H1 (cell line): ENCODE measurements around the gene PCP4. TPM values are rescaled to one million over a fixed set of nuclear protein-coding genes. Genes with fewer than 3 reads are reported as not detected.

Source experiments
- CTCF ChIA-PET: fragments of 300-600 bp; sonication (Branson Sonifier 250); formaldehyde crosslinking; loops from one replicate; lab custom pipeline; 2021; ENCODE audit not compliant: partially characterized antibody; lab: Charles Lee
- POLR2A ChIA-PET: fragments of 300-600 bp; sonication (Branson Sonifier 250); formaldehyde crosslinking; loops from one replicate; lab custom pipeline; 2021; ENCODE audit warnings: inconsistent platforms; ENCODE audit not compliant: partially characterized antibody; lab: Charles Lee
- DNase-seq, 2 experiments: peaks; one replicate each; pipeline versions ENCODE4 v3.0.0 to v3.0.0-alpha.2; 2010 to 2022; ENCODE audit warnings: low spot score in 2 of 2, low read depth in 1 of 2, mixed read lengths in 1 of 2
- FAIRE-seq: peaks from 2 replicates; lab custom pipeline; 2011; peaks lifted over from hg19 to GRCh38; lab: Jason Lieb, UNC
- H2AFZ ChIP-seq: 2 replicates; pipeline ENCODE4 v1.8.1; 2012; ENCODE audit warnings: low read length, inconsistent platforms
- H2AK5ac ChIP-seq: 2 replicates; pipeline ENCODE4 v1.6.1; 2013; ENCODE audit warnings: low read depth, low read length
- H2BK120ac ChIP-seq: replicated peaks from 2 replicates; pipeline ENCODE3; 2013; ENCODE audit warnings: low read depth, low read length, inconsistent platforms
- H2BK12ac ChIP-seq: 2 replicates; pipeline ENCODE4 v1.6.1; 2013; ENCODE audit warnings: low read depth, low read length
- H2BK15ac ChIP-seq: 2 replicates; pipeline ENCODE4 v1.6.1; 2013; ENCODE audit warnings: low read length
- H2BK20ac ChIP-seq: 2 replicates; pipeline ENCODE4 v1.6.1; 2013; ENCODE audit warnings: low read length
- H2BK5ac ChIP-seq: 2 replicates; pipeline ENCODE4 v1.6.1; 2013; ENCODE audit warnings: low read depth, low read length
- H3K14ac ChIP-seq: 2 replicates; pipeline ENCODE4 v1.6.1; 2013; ENCODE audit warnings: inconsistent platforms; ENCODE audit not compliant: insufficient read length
- H3K18ac ChIP-seq: 2 replicates; pipeline ENCODE4 v1.6.1; 2013; ENCODE audit warnings: low read length; ENCODE audit errors: extremely low read depth
- H3K23ac ChIP-seq: 2 replicates; pipeline ENCODE4 v1.6.1; 2013; ENCODE audit warnings: inconsistent platforms; ENCODE audit not compliant: insufficient read length
- H3K23me2 ChIP-seq: 2 replicates; pipeline ENCODE4 v1.6.1; 2013; ENCODE audit warnings: low read depth, low read length
- H3K27ac ChIP-seq: 2 replicates; pipeline ENCODE4 v1.6.1; 2011; ENCODE audit warnings: low read depth, low read length, inconsistent platforms
- H3K27me3 ChIP-seq, 4 experiments: replicated peaks in 1 of 4; 1 replicate in 1 of 4; 2 replicates in 3 of 4; pipeline versions ENCODE4 v1.6.1 to v1.8.1; 2011 to 2013; ENCODE audit warnings: low read length in 3 of 4, mild to moderate bottlenecking in 3 of 4, inconsistent platforms in 2 of 4, mixed read lengths in 2 of 4, moderate library complexity in 1 of 4; ENCODE audit not compliant: control insufficient read depth in 3 of 4, insufficient read depth in 3 of 4; ENCODE audit errors: extremely low read depth in 1 of 4
- H3K36me3 ChIP-seq, 4 experiments: 2 replicates each; pipeline versions ENCODE4 v1.6.1 to v1.8.1; 2011 to 2013; ENCODE audit warnings: mild to moderate bottlenecking in 4 of 4, low read length in 3 of 4, moderate library complexity in 2 of 4, control low read depth in 1 of 4, inconsistent platforms in 1 of 4; ENCODE audit not compliant: insufficient read depth in 4 of 4, control insufficient read depth in 2 of 4
- H3K4ac ChIP-seq: replicated peaks from 2 replicates; pipeline ENCODE3; 2013; ENCODE audit warnings: low read length, low read depth, mixed read lengths, inconsistent platforms; ENCODE audit not compliant: insufficient read length
- H3K4me1 ChIP-seq, 4 experiments: replicated peaks in 1 of 4; 1 replicate in 1 of 4; 2 replicates in 3 of 4; pipeline versions ENCODE4 v1.6.1 to v1.8.1; 2011 to 2013; ENCODE audit warnings: low read length in 3 of 4, inconsistent platforms in 2 of 4, mixed read lengths in 1 of 4; ENCODE audit not compliant: insufficient read depth in 4 of 4, control insufficient read depth in 3 of 4
- H3K4me2 ChIP-seq, 2 experiments: 2 replicates each; pipeline versions ENCODE4 v1.6.1 to v1.8.1; 2011 to 2013; ENCODE audit warnings: low read depth in 2 of 2, low read length in 2 of 2, control low read depth in 1 of 2, inconsistent platforms in 1 of 2, mild to moderate bottlenecking in 1 of 2; ENCODE audit not compliant: insufficient read depth in 1 of 2
- H3K4me3 ChIP-seq, 4 experiments: fragments of 200-600, 300-600 bp in 1 of 4; sonication (generic), shearing (Covaris generic), sonication (Bioruptor Twin) in 1 of 4; 2 replicates each; pipeline versions ENCODE4 v1.5.1 to v1.8.1; 2011 to 2016; ENCODE audit warnings: low read length in 4 of 4, low read depth in 3 of 4, control low read depth in 2 of 4, inconsistent platforms in 2 of 4, mild to moderate bottlenecking in 2 of 4, mixed read lengths in 1 of 4, moderate library complexity in 1 of 4; ENCODE audit not compliant: insufficient read depth in 2 of 4; ENCODE audit errors: extremely low read depth in 1 of 4
- H3K56ac ChIP-seq: replicated peaks from 2 replicates; pipeline ENCODE3; 2013; ENCODE audit warnings: low read depth, mild to moderate bottlenecking, mixed read lengths, low read length, inconsistent platforms; ENCODE audit not compliant: insufficient read length
- H3K79me1 ChIP-seq: 2 replicates; pipeline ENCODE4 v1.6.1; 2013; ENCODE audit warnings: low read depth, low read length, control low read depth
- H3K79me2 ChIP-seq, 2 experiments: 2 replicates each; pipeline versions ENCODE4 v1.6.1 to v1.8.1; 2012 to 2013; ENCODE audit warnings: low read length in 2 of 2, mild to moderate bottlenecking in 2 of 2, inconsistent platforms in 1 of 2; ENCODE audit not compliant: insufficient read depth in 2 of 2, control insufficient read depth in 1 of 2
- H3K9ac ChIP-seq, 4 experiments: replicated peaks in 1 of 4; 1 replicate in 1 of 4; 2 replicates in 3 of 4; pipeline versions ENCODE4 v1.6.1 to v1.8.1; 2011 to 2013; ENCODE audit warnings: low read depth in 3 of 4, low read length in 3 of 4, control low read depth in 2 of 4, mild to moderate bottlenecking in 2 of 4, moderate library complexity in 2 of 4, inconsistent platforms in 1 of 4; ENCODE audit errors: extremely low read depth in 1 of 4
- H3K9me3 ChIP-seq, 2 experiments: 2 replicates each; pipeline versions ENCODE4 v1.6.1 to v1.8.1; 2012 to 2013; ENCODE audit warnings: mild to moderate bottlenecking in 2 of 2, moderate library complexity in 2 of 2, control low read depth in 1 of 2, inconsistent platforms in 1 of 2, low read depth in 1 of 2, low read length in 1 of 2, mixed read lengths in 1 of 2; ENCODE audit not compliant: insufficient read depth in 2 of 2
- H4K20me1 ChIP-seq, 2 experiments: replicated peaks in 1 of 2; 2 replicates each; pipeline versions ENCODE3 to v1.8.1; 2011 to 2013; ENCODE audit warnings: inconsistent platforms in 2 of 2, low read length in 2 of 2, mild to moderate bottlenecking in 1 of 2; ENCODE audit not compliant: insufficient read depth in 2 of 2, control insufficient read depth in 1 of 2
- H4K5ac ChIP-seq: 2 replicates; pipeline ENCODE4 v1.6.1; 2013; ENCODE audit warnings: low read length, low read depth, mixed read lengths, inconsistent platforms; ENCODE audit not compliant: insufficient read length
- H4K8ac ChIP-seq: 2 replicates; pipeline ENCODE4 v1.8.0; 2013; ENCODE audit warnings: mild to moderate bottlenecking, moderate library complexity, low read length, inconsistent platforms; ENCODE audit not compliant: insufficient read depth; ENCODE audit errors: extremely low read depth
- H4K91ac ChIP-seq: replicated peaks from 2 replicates; pipeline ENCODE3; 2013; ENCODE audit warnings: low read length, mixed read lengths, inconsistent platforms; ENCODE audit not compliant: insufficient read length
- BCL11A ChIP-seq, 2 experiments: IDR thresholded peaks; one replicate each; pipeline ENCODE4 v1.6.1; 2011; ENCODE audit warnings: low read depth in 2 of 2, low read length in 2 of 2, mild to moderate bottlenecking in 2 of 2
- BRCA1 ChIP-seq: IDR thresholded peaks from 2 replicates; pipeline ENCODE4 v1.6.1; 2012; ENCODE audit warnings: low read depth, low read length, improper control_type of control experiment
- GABPA ChIP-seq: IDR thresholded peaks from 2 replicates; pipeline ENCODE4 v1.6.1; 2011; ENCODE audit warnings: mild to moderate bottlenecking, low read length, moderate library complexity, borderline replicate concordance; ENCODE audit not compliant: insufficient read depth
- GTF2F1 ChIP-seq: IDR thresholded peaks from 2 replicates; pipeline ENCODE4 v1.6.1; 2012; ENCODE audit warnings: low read depth, low read length, improper control_type of control experiment, borderline replicate concordance
- HDAC2 ChIP-seq, 2 experiments: fragments of 300-600 bp in 1 of 2; sonication (generic) in 1 of 2; IDR thresholded peaks; 2 replicates each; pipeline ENCODE4 v1.6.1; 2011 to 2012; ENCODE audit warnings: low read depth in 2 of 2, low read length in 2 of 2, mild to moderate bottlenecking in 2 of 2, moderate library complexity in 2 of 2, borderline replicate concordance in 1 of 2, inconsistent platforms in 1 of 2
- KDM4A ChIP-seq: IDR thresholded peaks from one replicate; pipeline ENCODE4 v1.7.1; 2012; ENCODE audit warnings: low read depth, mild to moderate bottlenecking, moderate library complexity, low read length, inconsistent platforms; ENCODE audit not compliant: severe bottlenecking
- NANOG ChIP-seq: IDR thresholded peaks from 2 replicates; pipeline ENCODE4 v1.6.1; 2011; ENCODE audit warnings: low read length, low read depth, mild to moderate bottlenecking, inconsistent platforms; ENCODE audit not compliant: insufficient read depth, poor library complexity, severe bottlenecking
- POLR2A ChIP-seq, 2 experiments: IDR thresholded peaks; 1 replicate in 1 of 2; 2 replicates in 1 of 2; pipeline ENCODE4 v1.6.1; 2011; ENCODE audit warnings: low read depth in 2 of 2, low read length in 2 of 2, mild to moderate bottlenecking in 2 of 2; ENCODE audit errors: control extremely low read depth in 1 of 2
- POU5F1 ChIP-seq: IDR thresholded peaks from 2 replicates; pipeline ENCODE4 v1.6.1; 2011; ENCODE audit warnings: low read depth, mild to moderate bottlenecking, low read length, moderate library complexity
- RAD21 ChIP-seq, 2 experiments: IDR thresholded peaks in 1 of 2; conservative IDR thresholded peaks in 1 of 2; 2 replicates each; pipeline ENCODE4 v1.6.1; 2011; ENCODE audit warnings: low read depth in 2 of 2, low read length in 2 of 2, improper control_type of control experiment in 1 of 2, inconsistent platforms in 1 of 2, mild to moderate bottlenecking in 1 of 2, moderate library complexity in 1 of 2
- RFX5 ChIP-seq: IDR thresholded peaks from 2 replicates; pipeline ENCODE4 v1.6.1; 2011; ENCODE audit warnings: low read depth, low read length, improper control_type of control experiment, borderline replicate concordance
- SP2 ChIP-seq: IDR thresholded peaks from 2 replicates; pipeline ENCODE4 v1.6.1; 2012; ENCODE audit warnings: mild to moderate bottlenecking, low read length, inconsistent platforms
- TCF12 ChIP-seq: IDR thresholded peaks from 2 replicates; pipeline ENCODE4 v1.6.1; 2011; ENCODE audit warnings: low read depth, mild to moderate bottlenecking, low read length
- WGBS, 2 experiments: shearing (Covaris generic) in 1 of 2; methylation state at CpG; one replicate each; pipeline versions ENCODE4 v1.1.6 to v1.1.7; 2013 to 2015; ENCODE audit warnings: low lambda C conversion rate in 2 of 2, mixed read lengths in 2 of 2, inconsistent platforms in 1 of 2, low coverage in 1 of 2, missing lambda C conversion rate in 1 of 2; ENCODE audit not compliant: insufficient replicate concordance in 2 of 2, insufficient coverage in 1 of 2, insufficient read length in 1 of 2; ENCODE audit errors: extremely low coverage in 1 of 2, missing lambda C conversion rate in 1 of 2; 5-methylcytosine and 5-hydroxymethylcytosine counted together
- polyA plus RNA-seq, 7 experiments: library from polyadenylated mRNA; depleted of rRNA in 3 of 7; stranded (reverse) in 5 of 7; unstranded in 2 of 7; fragments of >200 nt in 5 of 7; fragments of 200-250 nt in 2 of 7; gene quantifications; 1 replicate in 5 of 7; 2 replicates in 1 of 7; 4 replicates in 1 of 7; pipeline versions ENCODE4 v1.2.1 to v1.2.3, GENCODE V29; 2011 to 2013; ENCODE audit warnings: missing spikeins in 2 of 7, mixed read lengths in 2 of 7
- total RNA-seq: library from RNA; stranded (reverse); fragmentation: NEBNext Ultra II Directional; extraction: Animal tissue kit (Norgen Biotek cat#: 25700); gene quantifications from 2 replicates; pipeline ENCODE4 v1.2.1, GENCODE V29; 2021

PCP4 gene
- total and polyA plus RNA-seq, 2 of the 8 experiments (the other 6 are each of a cell fraction or from before 2014, with no cell fraction given), result 1.8 to 2.4 TPM

GRCh38 chr21:39882151-39882838 lies 15.1 kb downstream of the PCP4 start:
- Histone ChIP-seq H2BK12ac (no peak overlapping the region), H2BK15ac (no peak overlapping the region), H3K27ac (no peak overlapping the region), H2BK5ac (no peak overlapping the region), H4K5ac (no peak overlapping the region), H4K8ac (no peak overlapping the region), H3K18ac (no peak overlapping the region), H3K4me3 (no peak overlapping the region), H4K91ac (no peak overlapping the region), H2BK20ac (no peak overlapping the region), H3K56ac (no peak overlapping the region), H3K79me2 (no peaks in the 10 kb centered on the region), H4K20me1 (no peaks in the 10 kb centered on the region), H3K27me3 (no peaks in the 10 kb centered on the region), H3K23ac (no peak overlapping the region), H2AFZ (no peak overlapping the region), H3K4me1 (peaks cover 0 to 4% (median 0%) of the 10 kb centered on the region in 4 experiments; a peak in 1 of 7 replicates), H3K36me3 (no peaks in the 10 kb centered on the region), H3K4ac (no peak overlapping the region), H3K9me3 (no peaks in the 10 kb centered on the region), H3K79me1 (no peaks in the 10 kb centered on the region), H2AK5ac (0 out of 2 replicates have a peak overlapping the region, but pooled peaks have one; percentile 56), H3K9ac (no peak overlapping the region), H3K14ac (no peak overlapping the region), H3K4me2 (no peak overlapping the region), H3K23me2 (no peaks in the 10 kb centered on the region), H2BK120ac (no peak overlapping the region)
- DNase-seq (no peak), FAIRE-seq (no peak)
- TF ChIP-seq KDM4A, result no peak
- no peak for TF ChIP-seq RAD21 (IDR thresholded peaks at IDR 0.05 in 1 of 2, conservative IDR thresholded peaks at IDR 0.05 in 1 of 2; ENCODE audit: low read depth in 2 of 2, low read length in 2 of 2)
- no peak for TF ChIP-seq NANOG
- no peak for TF ChIP-seq RFX5
- TF ChIP-seq BRCA1, result no peak
- TF ChIP-seq SP2, result no peak
- no peak for TF ChIP-seq TCF12
- TF ChIP-seq POLR2A (IDR thresholded peaks at IDR 0.05; ENCODE audit: control extremely low read depth in 1 of 2, low read depth in 2 of 2, low read length in 2 of 2), result no peak
- no peak for TF ChIP-seq HDAC2 (IDR thresholded peaks at IDR 0.05; ENCODE audit: borderline replicate concordance in 1 of 2, low read depth in 2 of 2, low read length in 2 of 2)
- TF ChIP-seq GABPA, result no peak
- TF ChIP-seq POU5F1, result no peak
- TF ChIP-seq BCL11A (IDR thresholded peaks at IDR 0.05; ENCODE audit: low read depth in 2 of 2, low read length in 2 of 2), result no peak
- TF ChIP-seq GTF2F1, result no peak
- ChIA-PET POLR2A (no interaction called here), CTCF (interaction anchor here (0.6 to 4.5 kb wide), 13 partner anchors 11 to 238 kb away, joined by 3 to 41 read pairs (median 3); partner anchors contain the start of gene PCP4)
- 88% methylated on average over 13 of the region's 13 CpGs; no CpG with 5 or more reads in 1 of the 2 experiments for WGBS, 2 experiments
